GM21381 (cell line): ENCODE data around the gene ZNF792.
"Not testable (repeated sequence)": the region's sequence is repeated elsewhere in the genome, so short reads cannot be mapped to it uniquely, and the experiment has no call there.

Experiments
- ATAC-seq: cut with Tn5 transposase; IDR thresholded peaks from one replicate; pipeline ENCODE4 v1.9.1; 2021; ENCODE audit warnings: mild to moderate bottlenecking, moderate library complexity; ENCODE audit not compliant: unreplicated experiment

Gene ZNF792

DNA sequence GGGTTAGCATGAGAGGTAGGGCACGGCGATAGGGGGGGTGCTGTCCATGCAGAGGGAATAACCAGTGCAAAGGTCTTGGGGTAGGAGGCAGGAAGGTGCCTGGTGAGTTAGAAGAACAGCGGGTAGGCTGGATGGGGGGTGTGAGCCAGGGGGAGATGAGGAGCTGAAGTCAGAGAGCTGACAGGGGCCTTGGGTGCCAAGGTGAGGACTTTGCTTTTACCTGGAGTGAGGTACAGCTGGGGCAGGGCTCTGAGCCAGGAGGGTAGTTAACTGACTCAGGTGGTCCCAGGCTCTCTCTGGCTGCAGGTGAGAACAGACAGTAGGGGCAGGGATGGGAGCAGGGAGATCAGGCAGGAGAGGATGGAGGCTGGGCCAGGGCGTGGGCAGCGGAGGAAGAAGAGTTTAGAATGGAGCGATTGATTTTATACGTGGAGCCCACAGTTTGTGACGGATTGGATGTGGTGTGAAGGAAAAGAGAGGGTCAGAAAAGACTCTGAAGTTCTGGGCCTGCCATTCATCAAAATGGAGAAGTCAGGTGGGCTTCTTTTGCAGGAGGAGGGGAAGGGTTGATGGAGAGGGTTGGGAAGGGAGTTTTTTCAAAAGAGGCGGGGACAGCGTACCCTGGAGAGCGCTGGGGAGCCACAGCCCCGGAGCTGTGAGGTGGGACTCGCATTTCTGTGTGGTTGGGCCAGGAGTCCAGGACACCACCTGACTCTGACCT, 34.9 kb upstream of the ZNF792 start:
- ATAC-seq = no peak

DNA sequence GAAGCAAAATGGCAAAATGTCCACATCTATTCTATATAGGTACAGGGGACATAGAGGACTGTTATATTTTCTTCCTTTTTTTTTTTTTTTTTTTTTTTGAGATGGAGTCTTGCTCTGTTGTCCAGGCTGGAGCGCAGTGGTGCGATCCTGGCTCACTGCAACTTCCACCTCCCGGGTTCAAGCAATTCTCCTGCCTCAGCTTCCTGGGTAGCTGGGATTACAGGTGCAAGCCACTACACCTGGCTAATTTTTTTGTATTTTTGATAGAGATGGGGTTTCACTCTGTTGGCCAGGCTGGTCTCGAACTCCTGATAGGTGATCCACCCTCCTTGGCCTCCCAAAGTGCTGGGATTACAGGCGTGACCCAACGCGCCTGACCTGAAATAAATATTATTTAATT, 34.2 kb upstream of the ZNF792 start:
- not testable (repeated sequence) for ATAC-seq

DNA sequence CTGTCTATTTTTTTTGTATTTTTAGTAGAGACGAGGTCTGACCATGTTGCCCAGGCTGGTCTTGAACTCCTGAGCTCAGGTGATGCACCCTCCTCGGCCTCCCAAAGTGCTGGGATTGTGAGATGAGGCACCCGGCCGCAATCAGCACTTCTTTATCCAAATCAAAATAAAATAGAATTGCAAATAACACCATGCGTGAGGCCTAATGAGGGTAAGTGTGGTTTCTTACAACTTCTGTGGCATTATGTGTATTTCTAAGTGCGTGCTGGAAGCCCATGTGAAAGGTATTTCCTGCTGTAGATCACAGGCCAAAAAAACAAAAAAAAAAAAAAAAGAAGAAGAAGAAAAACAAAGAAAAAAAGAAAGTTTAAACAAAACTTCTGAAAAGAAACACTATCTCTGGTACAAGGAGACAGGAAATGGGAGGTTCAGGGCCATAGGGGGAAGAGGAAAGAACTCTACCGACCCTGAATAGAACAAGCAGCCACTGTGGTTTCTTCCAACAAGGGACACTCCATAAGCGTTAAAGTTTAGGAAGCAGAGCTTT, 33.1 kb upstream of the ZNF792 start:
- no peak for ATAC-seq

DNA sequence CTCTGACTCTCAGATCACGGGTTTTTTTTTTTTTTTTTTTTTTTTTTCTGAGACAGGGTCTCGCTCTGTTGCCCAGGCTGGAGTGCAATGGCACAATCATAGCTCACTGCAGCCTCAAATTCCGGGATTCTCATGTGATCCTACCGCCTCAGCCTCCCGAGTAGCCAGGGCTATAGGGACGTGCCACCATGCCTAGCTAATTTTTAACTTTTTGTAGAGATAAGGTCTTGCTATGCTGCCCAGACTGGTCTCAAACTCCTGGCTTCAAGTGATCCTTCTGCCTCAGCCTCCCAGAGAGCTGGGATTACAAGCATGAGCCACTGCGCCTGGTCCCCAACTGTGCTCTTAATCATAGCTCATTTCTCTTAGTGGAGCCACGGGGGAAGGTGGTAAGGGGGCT, 31.5 kb upstream of the ZNF792 start:
- no peak for ATAC-seq

DNA sequence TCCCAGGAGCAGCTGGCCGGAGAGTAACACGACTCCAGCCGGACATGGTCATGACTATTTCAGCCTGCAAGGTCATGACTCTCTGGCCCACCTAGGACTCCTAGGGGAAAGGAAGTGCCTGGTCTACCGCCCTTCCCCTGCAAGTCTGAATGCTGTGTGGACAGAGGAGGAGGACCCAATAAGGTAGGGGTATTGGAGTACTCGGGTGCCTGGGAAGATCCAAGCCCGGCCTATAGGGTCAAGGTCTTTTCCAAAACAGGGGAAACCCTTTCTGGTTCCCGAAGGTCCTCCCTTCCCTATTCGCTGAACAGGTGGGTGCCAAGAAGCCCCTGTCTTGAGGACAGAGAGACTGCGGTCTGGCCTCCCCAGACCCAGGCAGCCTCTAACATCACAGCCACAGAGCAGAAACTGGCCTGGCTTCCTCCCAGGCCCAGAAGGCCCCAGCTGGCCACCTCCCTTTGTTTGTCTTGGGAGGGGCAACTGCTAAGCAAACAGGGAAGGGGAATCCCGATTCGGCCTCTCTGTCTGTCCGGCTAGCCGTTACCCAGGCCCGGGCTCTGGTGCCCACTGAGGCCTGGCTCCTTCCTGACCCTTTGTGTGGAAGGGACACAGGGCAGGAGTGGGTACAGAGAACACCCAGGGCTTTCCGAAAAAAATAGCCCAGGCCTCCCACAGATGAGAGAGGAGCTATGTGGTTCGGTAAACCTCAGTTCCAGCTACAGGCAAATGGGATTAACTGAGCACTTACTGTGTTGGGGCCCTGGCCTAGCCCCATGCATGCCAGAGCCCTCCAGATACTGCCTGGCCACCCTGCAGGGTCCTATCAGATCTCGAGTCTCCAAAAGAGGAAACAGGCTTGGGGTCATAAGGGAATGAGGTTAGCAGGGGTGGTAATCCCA, 30.9 kb upstream of the ZNF792 start:
- no peak for ATAC-seq

DNA sequence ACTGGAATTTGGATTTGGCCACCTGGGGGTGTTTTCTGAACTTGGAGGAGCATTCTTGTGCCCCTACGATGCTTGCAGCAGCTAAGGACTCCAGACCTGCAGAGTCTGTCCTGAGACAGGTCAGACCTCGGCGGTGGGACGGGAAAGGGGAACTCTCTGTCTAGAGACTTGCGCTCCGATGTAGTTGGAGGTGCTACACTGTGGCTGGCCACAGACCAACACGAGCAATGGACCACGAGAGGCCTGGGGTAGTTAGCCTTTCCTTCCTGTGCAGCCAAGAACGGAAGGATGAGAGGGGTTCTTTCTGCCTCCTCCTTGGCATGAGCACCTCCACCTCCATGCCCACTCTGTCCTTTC, 30.2 kb upstream of the ZNF792 start:
- no peak for ATAC-seq

DNA sequence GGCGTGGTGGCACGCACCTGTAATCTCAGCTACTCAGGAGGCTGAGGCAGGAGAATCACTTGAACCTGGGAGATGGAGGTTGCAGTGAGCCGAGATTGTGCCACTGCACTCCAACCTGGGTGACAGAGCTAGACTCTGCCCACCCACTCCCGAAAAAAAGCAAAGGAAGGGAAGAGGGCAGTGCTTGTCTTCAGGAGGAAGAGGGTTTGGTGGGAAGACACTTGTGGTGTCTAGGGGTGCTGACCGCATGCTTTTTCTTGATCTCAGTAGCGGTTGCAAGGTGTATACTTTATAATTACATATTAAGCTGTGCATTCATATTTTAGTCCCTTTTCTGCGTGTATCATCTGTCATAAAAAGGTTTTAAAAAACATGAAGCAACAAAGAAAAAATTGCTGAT, 28.6 kb upstream of the ZNF792 start:
- ATAC-seq = not testable (repeated sequence)

DNA sequence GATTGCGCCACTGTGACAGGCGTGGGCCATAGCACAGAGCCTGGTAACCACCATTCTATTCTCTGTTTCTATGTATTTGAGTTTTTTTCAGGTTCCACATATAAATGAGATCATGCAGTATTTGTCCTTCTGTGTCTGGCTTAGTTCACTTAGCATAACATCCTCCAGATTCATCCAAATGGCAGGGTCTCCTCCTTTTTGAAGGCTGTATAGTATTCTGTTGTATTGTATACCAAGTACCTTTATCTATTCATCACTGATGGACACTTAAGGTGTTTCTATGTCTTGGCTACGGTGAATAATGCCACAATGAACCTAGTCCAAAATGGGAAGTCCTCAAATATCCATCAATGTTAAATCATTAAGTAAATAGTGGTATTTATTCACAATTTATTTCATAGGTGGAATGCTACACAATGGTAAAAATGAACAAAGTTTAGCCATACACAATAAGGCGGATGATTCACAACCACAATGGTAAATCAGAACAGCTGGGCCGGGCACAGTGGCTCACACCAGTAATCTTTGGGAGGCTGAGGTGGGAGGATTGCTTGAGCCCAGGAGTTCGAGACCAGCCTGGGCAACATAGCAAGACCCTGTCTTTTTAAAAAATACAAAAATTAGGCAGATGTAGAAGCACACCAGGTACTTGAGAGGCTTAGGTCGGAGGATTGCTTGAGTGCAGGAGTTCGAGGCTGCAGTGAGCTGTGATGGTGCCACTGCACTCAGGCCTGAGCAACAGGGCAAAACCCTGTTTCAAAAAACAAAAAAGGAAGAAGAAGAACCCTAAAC, 27.7 kb upstream of the ZNF792 start:
- no peak for ATAC-seq

DNA sequence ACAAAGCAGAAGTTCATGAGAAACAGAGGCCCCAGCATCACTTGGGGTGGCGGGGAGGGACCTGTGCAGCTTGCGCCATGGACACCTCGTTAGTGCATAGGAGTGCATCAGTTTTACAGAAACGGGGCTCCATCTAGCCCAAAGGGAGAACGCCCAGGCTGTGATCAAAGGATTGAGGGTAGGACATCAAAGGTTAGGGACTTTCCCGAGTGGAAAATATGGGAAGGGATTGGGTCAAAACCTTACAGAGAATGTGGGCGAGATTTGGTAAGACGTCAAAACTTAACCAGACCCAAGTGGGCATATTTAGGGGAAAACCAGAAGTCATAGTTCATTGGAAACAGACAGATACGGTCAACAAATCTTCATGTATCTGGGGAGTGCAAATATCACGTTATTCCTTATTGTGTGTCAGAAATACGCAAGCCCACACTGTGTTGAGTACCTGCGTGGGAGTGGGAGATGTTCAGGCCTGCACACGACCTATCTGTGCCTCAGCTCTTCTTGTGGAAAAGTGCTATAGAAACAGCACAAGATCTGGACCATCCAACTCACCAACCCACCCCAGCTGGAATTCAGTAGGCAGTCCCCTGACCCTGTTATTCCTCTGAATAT, 26.7 kb upstream of the ZNF792 start:
- ATAC-seq = no peak

DNA sequence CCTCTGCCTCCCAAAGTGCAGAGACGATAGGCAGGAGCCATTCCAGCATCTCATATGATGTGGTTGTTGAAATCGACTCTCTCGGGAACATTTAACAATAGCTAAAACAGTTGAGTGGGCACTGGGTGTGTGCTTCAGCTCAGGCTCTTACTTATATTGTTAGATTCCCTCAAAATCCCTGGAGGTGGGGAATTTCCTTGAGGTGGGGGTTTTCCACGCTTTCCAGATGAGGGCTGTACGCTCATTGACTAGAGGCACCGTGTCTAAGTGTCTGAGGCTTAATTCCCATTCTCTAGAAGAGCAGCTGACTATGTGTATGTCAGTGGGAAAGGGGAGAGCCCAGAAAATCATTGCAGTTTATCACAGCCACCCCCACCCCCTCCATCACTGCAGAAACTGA, 25.3 kb upstream of the ZNF792 start:
- ATAC-seq = no peak

DNA sequence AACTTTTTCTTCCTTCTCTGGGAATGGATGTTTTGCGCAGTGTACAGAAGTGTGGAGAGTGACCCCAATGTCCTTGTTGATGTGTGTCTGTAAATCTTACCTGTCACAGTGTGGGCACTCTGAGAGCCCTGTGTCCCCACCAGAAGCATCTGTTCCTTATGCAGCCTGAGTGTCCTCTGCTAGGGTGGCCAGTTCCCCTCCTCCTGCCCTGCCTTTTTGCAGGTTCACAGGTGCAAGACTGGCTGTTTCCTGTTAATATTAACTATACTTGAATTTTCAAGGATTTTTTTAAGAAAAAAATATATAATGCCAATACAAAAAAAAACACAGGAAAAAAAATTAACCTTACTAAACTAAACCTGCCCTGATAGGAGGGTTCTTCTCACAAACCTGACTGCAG, 24.1 kb upstream of the ZNF792 start:
- no peak for ATAC-seq

DNA sequence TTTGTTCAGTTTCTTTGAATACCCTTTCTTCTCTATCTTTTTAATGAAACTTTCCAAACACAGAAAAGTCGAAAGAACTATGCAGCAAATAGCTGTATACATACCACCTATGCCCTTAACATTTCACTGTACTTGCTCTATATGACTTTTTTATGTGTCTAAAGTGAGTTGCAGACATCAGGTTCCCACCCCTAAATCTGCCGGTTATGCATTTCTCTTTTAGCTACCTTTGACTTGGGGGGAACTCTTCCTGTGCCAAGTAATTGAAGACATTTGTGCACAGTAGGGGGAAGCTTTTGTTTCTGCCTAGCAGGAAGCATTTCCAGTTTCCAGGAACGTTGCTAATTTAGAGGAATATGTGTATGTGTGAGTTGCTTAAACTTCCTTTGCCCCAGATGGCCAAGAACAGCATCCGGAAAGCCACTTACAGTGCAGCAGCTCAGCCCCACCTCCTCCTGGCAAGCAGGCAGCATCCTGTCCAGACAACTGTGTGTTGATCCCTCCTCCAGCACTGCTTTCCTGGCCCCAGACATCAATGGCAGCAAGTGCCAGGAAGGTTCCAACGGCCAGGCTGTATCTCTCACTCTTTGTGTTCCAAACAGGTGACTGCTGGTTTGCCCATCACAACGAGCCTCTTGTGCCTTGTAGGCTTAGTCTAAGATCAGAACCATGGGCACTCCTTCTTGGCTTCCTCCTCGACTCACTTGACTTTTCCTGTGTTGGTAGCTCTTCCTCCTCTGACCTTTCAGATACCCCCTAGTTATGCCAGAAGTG, 21.4 kb upstream of the ZNF792 start:
- ATAC-seq = no peak

DNA sequence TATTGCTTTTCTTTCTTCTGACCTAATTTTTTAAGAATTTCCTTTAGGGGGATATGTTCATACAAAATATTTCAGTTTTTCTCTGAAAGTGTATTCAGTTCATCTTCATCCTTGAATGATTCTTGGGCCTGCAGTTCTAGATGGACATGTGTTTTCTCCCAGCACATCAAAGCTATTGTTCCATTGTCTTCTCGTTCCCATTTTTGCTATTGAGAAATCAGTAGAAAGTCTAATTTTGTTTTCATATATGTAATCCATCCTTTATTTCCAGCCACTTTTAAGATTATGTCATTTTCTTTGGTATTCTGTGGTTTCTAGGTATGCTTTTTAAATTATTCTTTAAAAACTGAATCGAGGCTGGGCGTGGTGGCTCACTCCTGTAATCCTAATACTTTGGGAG, 20.3 kb upstream of the ZNF792 start:
- ATAC-seq = no peak

DNA sequence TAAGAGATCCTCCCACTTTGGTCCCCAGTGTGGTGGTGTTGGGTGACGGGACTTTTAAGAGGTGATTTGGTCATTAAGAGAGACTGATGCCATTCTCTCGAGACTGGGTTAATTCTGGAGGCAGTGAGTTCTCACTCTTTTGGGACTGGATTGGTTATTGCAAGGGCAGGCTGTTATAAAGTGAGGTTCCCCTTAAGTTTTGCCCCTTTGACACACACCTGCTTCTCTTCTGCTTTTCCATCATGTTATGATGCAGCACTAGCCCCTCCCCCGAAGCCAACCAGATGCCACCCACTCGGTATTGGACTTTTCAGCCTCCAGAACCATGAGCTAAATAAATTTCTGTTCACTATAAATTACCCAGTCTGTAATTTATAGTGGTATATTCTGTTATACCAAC, 19.8 kb upstream of the ZNF792 start:
- ATAC-seq = no peak

DNA sequence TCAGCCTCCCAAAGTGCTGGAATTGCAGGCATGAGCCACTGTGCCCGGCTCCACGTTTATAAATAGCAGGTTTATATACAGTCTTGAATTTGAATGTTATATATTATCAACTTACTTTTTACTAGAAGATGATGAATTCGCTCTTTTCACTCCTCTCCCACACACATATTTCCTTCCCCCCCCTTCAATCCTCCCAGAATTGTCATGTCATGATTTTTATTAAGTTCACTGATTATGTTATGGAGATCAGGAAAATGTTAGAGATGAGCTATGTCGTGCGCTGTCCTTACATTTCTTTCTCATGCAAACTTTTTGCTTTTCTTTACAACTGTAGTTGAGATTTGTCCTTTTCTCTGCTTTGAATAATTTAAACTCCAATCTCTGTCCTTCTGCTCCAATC, 18.2 kb upstream of the ZNF792 start:
- no peak for ATAC-seq

DNA sequence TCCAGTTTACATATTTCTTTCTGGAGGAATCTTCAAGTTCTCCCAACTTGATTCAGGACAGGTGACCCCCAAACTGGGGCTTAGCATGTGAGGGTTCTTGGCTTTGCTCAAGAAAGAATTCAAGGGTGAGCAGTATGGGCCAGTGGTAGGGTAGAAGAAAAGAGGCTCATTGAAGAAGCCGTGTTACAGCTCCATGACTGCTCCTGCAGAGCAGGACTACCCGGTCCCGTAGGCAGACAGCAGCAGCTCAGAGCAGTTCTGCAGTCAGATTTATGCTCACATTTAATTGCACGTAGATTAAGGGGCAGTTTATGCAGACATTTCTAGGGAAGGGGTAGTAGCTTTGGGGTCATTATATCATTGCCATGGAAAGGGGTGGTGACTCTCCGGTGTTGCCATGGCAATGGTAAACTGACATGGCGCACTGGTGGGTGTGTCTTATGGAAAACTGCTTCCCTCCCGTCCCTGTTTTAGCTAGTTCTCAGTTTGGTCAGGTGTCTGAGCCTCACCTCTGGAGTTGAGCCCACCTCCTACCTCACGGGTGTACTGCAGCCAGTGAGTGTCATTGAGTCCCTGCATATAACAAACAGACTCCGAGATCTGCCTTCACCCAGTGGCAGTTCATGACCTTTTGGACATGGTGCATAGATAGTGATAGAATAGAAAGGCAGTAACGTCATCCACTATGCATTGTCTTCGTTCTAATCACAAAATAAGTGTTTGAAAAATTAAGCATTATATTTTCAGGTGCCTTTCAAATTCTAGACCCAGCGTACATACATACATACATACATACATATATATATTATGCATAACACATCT, 16.0 kb upstream of the ZNF792 start:
- ATAC-seq = no peak

DNA sequence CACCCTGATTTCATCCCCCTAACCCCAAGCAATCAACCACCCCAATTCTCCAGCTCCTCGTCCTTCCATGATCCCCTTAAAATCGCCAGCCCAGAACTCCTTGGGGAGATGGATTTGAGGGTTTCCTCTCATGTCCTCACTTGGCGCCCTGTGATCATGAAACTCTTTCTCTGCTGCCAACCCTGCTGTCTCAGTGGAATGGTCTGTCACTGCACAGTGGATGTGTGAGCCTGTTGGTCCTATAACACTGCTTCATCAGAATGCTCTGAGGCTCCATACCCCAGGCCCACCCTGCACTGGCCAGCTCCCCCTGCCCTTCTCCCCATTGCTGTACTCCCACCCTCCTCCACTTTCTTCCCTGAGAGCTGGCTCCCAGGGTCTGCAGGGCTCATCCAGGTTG, 12.6 kb upstream of the ZNF792 start:
- no peak for ATAC-seq

DNA sequence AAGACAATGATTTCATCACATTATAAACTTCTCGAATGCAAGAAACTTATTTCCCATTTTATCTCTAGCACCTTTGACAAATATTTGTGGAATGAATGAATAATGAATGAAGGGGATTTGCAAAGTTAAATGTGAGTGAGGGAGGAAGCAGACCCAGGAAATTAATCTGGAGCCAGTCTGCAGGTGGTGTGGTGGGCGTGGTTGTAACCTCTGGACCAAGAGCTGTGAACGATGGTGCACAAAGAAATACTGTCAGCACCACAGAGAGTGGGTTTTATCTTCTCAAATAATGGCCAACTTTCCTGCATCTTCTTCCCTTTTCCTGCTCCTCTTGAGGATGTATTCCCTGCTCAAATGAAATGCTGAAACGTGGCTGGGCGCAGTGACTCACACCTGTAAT, 11.0 kb upstream of the ZNF792 start:
- no peak for ATAC-seq

DNA sequence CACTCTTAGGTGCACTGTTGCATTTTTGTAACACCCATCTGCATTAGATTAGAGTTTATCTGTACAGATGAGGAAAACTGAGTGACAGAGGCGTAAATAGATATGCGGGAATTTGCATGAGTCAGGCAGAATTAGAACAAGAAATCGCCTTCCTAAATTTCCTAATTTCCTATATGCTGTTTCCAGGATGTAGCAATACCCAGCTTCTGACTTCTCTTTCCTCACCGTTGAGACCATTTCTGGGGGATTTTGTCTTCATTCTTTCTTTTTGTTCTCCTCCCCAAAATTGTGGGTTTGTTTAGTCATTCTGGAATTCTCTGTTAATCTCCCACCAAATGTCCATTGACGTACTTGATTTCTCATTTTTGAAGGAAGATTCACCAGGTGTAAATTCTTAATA, 10.6 kb upstream of the ZNF792 start:
- ATAC-seq = no peak
